Activated naive CD4-positive, alpha-beta T cell treated with anti-CD3 and anti-CD28 coated beads for 36 hours (primary cell): Measurements from ENCODE around the gene UNCX. TPM values are rescaled to one million over a fixed set of nuclear protein-coding genes. Genes with fewer than 3 reads are reported as not detected.
"Not testable (repeated sequence)": the region's sequence is repeated elsewhere in the genome, so short reads cannot be mapped to it uniquely, and the experiment has no call there.

Experiments
- CTCF ChIA-PET: fragments of 350-600 bp; sonication (Branson Sonifier 250); formaldehyde crosslinking; loops from one replicate; lab custom pipeline; 2021; ENCODE audit warnings: antibody characterized with exemption; lab: Charles Lee
- DNase-seq: peaks from one replicate; pipeline ENCODE4 v3.0.0-alpha.2; 2020
- H3K27ac Mint-ChIP-seq: one replicate; pipeline ENCODE4 v1.8.0; 2021; ENCODE audit warnings: mild to moderate bottlenecking, mixed read lengths
- H3K27me3 Mint-ChIP-seq: one replicate; pipeline ENCODE4 v1.8.0; 2021; ENCODE audit warnings: low read depth, mixed read lengths
- H3K36me3 Mint-ChIP-seq: one replicate; pipeline ENCODE4 v1.8.0; 2021; ENCODE audit warnings: low read depth, mixed read lengths
- H3K4me1 Mint-ChIP-seq: one replicate; pipeline ENCODE4 v1.8.0; 2021; ENCODE audit warnings: low read depth, mixed read lengths
- H3K4me3 Mint-ChIP-seq: one replicate; pipeline ENCODE4 v1.8.0; 2021; ENCODE audit warnings: mild to moderate bottlenecking, moderate library complexity, mixed read lengths
- H3K9me3 Mint-ChIP-seq: one replicate; pipeline ENCODE4 v1.8.0; 2021; ENCODE audit warnings: mixed read lengths
- intact Hi-C: fragments of 100-400 bp; cut with micrococcal nuclease; formaldehyde crosslinking; loops from one replicate; pipeline ENCODE4 v1.15.1; 2023
- total RNA-seq, 2 experiments: library from RNA; stranded (reverse); gene quantifications; one replicate each; pipeline ENCODE4 v1.2.3, GENCODE V29; 2021

The UNCX gene
- total RNA-seq, 2 experiments from 2014 or later = not detected

DNA sequence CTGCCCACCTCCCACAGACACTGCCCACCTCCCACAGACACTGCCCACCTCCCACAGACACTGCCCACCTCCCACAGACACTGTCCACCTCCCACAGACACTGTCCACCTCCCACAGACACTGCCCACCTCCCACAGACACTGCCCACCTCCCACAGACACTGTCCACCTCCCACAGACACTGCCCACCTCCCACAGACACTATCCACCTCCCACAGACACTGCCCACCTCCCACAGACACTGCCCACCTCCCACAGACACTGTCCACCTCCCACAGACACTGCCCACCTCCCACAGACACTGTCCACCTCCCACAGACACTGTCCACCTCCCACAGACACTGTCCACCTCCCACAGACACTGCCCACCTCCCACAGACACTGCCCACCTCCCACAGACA is 39.5 kb downstream of the UNCX start:
- peaks cover 12% of the 10 kb centered on the region for H3K27me3 Mint-ChIP-seq
- CTCF ChIA-PET, H3K9me3 Mint-ChIP-seq, H3K36me3 Mint-ChIP-seq, H3K4me1 Mint-ChIP-seq, intact Hi-C loops, DNase-seq, H3K4me3 Mint-ChIP-seq, H3K27ac Mint-ChIP-seq: not testable (repeated sequence)

DNA sequence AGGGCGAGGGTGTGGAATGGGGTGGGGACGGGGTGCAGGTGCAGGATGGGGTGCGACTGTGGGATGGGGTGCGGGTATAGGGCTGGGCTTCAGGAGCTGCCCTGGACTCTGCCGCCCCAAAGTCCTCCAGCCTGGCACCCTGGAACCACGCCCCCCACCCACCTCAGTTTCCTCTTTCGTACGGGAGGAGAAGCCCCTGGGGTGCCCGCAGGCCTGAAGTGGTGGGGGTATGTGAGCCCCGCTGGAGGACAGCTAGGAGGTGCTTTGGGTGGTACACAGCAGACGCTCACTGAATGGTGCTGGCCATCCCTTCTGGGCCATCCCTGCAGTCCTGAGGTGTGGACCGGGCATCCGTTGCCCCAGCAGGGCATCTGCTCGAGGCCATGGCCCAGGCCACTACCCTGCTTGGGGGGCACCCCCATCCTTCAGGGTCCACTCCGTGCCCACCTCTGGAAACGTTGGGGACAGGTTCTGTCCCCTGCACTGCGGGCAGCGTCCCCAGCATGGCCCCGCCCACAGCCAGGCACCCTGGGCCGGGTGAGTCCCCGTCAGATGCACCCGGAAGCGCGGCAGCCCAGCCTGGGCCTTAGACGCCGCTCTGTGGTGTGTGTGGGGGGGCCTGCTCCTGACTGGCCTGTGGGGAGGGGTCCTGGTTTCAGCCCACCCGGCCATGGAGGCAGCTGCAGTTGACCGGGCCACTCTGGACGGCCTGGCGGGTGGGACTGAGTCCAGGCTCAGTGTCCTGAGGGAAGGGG is 41.6 kb downstream of the UNCX start:
- no peak overlapping the region for H3K4me3 Mint-ChIP-seq
- no peaks in the 10 kb centered on the region for H3K36me3 Mint-ChIP-seq
- peaks cover 13% of the 10 kb centered on the region for H3K27me3 Mint-ChIP-seq
- peaks cover 4% of the 10 kb centered on the region for H3K9me3 Mint-ChIP-seq
- no peaks in the 10 kb centered on the region for H3K4me1 Mint-ChIP-seq
- H3K27ac Mint-ChIP-seq = no peak overlapping the region
- intact Hi-C loops = no loop called here
- CTCF ChIA-PET = no interaction called here
- DNase-seq = no peak

DNA sequence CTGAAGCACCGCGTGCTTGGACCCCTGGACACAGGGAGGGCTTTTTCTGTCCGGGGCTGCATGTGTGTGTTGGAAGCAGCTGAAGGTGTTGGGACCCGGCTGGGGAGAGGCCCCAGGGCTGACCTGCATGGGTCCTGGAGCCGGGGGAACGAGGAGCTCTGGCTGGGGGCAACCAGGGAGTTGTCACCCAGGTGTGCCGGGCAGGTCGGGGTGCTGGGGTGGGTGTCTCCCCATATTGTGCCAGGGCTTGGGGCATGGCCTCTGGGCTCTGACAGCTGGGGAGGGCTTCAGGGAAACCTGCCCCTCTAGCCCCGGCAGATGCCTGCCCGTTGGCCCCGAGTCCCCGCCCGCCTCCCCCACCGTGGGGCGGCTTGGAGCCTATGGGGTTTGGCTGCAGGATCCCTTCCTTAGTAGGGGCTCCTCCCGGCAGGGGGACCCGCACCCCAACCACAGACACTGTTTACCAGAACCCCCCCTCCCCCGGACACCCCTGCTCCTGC is 42.3 kb downstream of the UNCX start:
- Mint-ChIP-seq H3K27me3 (peaks cover 13% of the 10 kb centered on the region), H3K27ac (no peak overlapping the region), H3K36me3 (no peaks in the 10 kb centered on the region), H3K4me3 (no peak overlapping the region), H3K9me3 (peaks cover 4% of the 10 kb centered on the region), H3K4me1 (no peaks in the 10 kb centered on the region)
- intact Hi-C loops = no loop called here
- CTCF ChIA-PET = no interaction called here
- DNase-seq = no peak

DNA sequence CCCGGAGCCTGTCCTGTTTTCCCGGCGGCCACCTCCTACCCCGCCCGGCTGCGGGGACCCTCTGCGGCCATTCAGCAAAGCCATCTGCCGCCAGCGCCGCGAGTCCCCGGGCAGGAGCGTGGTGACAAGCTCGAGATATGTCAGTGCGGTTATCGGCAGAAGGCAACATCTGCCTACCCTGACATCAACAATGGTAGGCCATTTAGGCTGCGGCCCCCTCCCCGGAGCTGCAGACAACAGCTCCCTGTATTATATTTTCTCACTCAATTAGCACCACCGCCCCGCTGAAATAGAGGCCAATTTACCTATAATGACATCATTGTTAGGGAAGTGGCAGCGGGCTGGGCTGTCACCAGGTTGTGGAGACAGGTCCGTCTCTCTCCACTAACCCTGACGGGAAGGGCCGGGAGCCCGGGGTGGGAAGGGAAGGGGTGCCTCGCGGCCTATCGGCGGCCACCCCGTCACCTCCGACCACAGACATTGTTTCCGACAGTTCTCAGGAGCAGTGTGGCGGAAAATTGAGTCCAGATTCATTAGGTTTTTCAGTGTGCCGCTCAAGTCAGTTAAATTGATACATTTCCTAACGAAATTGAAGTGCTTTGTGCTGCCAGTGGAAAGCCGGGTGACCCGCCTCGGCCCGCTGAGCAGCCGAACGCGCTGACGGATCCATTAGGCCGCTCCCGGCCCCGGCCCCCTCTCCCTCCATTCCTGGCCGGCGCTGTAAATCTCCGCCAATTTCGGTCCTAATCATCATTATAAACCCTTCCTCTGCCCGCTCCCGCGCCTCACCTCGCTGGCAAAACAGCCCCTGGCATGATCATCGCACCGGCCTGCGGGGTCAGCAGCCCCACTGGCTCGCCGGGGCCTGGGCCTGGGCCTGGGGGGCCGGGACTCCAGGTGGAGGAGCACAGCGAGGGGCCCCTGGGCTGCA is 43.0 kb downstream of the UNCX start:
- CTCF ChIA-PET = no interaction called here
- intact Hi-C loops = no loop called here
- H3K4me3 Mint-ChIP-seq = no peak overlapping the region
- no peak for DNase-seq
- no peak overlapping the region for H3K27ac Mint-ChIP-seq
- H3K27me3 Mint-ChIP-seq = peaks cover 13% of the 10 kb centered on the region
- H3K36me3 Mint-ChIP-seq = no peaks in the 10 kb centered on the region
- H3K9me3 Mint-ChIP-seq = peaks cover 4% of the 10 kb centered on the region
- no peaks in the 10 kb centered on the region for H3K4me1 Mint-ChIP-seq

DNA sequence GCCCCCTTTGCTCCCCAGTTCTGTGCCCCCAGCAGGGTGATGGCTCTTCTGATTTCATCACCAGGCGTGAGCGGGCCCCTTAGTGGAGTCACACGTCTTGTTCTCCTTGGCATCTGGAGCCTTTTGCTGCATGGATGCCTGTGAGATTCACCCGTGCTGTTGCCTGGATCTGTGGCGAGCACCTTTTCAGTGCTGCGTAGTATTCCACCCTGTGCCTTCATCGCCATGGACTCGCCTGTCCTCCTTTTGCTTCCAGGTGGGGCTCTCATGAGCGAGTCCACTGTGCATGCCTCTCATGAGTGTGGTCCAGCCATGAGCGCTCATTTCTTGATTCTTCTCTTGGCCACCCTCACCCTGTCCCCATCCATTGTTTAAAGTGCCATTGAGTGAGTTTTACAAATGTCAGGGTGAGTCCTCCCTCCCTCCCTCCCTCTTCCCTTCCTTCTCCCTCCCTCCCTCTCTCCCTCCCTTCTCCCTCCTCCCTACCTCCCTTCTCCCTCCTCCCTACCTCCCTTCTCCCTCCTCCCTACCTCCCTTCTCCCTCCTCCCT is 44.0 kb downstream of the UNCX start:
- Mint-ChIP-seq H3K4me1 (no peaks in the 10 kb centered on the region), H3K27ac (no peak overlapping the region), H3K36me3 (no peaks in the 10 kb centered on the region), H3K4me3 (no peak overlapping the region), H3K27me3 (peaks cover 10% of the 10 kb centered on the region), H3K9me3 (peaks cover 4% of the 10 kb centered on the region)
- intact Hi-C loops = no loop called here
- DNase-seq = no peak
- CTCF ChIA-PET = no interaction called here

DNA sequence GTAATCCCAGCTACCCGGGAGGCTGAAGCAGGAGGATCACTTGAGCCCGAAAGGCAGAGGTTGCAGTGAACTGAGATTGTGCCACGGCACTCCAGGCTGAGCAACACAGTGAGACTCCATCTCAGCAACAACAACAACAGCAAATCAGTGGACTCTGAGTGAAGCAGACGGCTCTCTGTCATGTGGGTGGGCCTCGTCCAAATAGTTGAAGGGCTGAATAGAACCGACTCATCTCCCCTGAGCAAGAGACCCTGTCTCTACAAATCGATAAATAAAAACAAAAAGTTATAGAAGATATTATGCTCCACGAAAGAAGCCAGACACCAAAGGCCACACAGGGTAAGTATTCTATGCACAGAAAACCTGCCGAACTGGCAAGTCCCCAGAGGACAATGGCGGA is 45.9 kb downstream of the UNCX start:
- DNase-seq = no peak
- intact Hi-C loops = no loop called here
- Mint-ChIP-seq H3K4me1 (no peaks in the 10 kb centered on the region), H3K4me3 (no peak overlapping the region), H3K27me3 (peaks cover 10% of the 10 kb centered on the region), H3K27ac (no peak overlapping the region), H3K36me3 (no peaks in the 10 kb centered on the region), H3K9me3 (peaks cover 4% of the 10 kb centered on the region)
- CTCF ChIA-PET = no interaction called here

DNA sequence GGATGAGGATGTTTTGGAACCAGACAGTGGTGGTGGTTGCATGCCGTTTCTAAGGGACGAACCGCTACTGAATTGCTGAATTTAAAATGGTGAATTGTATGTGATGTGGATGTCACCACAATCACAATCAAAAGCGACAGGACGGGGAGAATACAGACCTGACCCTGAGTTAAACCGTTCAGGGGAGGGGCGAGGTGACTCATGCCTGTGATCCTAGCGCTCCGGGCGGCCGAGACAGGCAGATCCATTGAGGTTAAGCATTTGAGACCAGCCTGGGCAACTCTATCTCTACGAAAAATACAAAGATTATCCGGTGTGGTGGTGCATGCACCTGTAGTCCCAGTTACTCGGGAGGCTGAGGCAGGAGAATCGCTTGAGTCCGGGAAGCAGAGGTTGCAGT is 46.4 kb downstream of the UNCX start:
- Mint-ChIP-seq H3K4me3 (no peak overlapping the region), H3K4me1 (no peaks in the 10 kb centered on the region), H3K36me3 (no peaks in the 10 kb centered on the region), H3K27ac (no peak overlapping the region), H3K27me3 (peaks cover 10% of the 10 kb centered on the region), H3K9me3 (peaks cover 4% of the 10 kb centered on the region)
- no peak for DNase-seq
- CTCF ChIA-PET = no interaction called here
- intact Hi-C loops = no loop called here

DNA sequence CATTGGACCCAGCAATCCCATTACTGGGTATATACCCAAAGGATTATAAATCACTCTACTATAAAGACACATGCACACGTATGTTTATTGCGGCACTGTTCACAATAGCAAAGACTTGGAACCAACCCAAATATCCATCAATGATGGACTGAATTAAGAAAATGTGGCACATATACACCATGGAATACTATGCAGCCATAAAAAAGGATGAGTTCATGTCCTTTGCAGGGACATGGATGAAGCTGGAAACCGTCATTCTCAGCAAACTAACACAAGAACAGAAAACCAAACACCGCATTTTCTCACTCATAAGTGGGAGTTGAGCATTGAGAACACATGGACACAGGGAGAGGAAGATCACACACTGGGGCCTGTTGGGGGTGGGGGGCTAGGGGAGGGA is 47.2 kb downstream of the UNCX start:
- DNase-seq, H3K4me1 Mint-ChIP-seq, H3K27ac Mint-ChIP-seq, H3K4me3 Mint-ChIP-seq, intact Hi-C loops, H3K36me3 Mint-ChIP-seq, CTCF ChIA-PET, H3K9me3 Mint-ChIP-seq: not testable (repeated sequence)
- peaks cover 10% of the 10 kb centered on the region for H3K27me3 Mint-ChIP-seq

DNA sequence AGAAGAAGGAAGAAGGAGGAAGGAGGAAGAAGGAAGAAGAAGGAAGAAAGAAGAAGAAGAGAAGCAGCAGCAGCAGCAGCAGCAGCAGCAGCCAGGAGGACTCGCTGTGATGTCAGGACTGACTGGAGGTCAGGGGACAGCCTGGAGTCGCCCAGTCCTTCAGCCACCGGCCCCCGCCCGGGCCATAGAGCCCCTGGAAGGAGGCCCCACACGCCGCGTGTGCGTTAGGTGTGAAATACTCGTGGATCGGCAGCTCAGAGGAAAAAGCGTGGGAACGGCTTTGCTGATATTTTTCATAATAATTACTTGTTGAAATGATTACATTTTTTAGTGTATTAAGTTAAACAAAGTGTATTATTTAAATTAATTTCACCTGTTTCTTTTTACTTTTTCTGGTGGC is 48.4 kb downstream of the UNCX start:
- no peak overlapping the region for H3K27ac Mint-ChIP-seq
- DNase-seq = no peak
- H3K4me1 Mint-ChIP-seq = no peaks in the 10 kb centered on the region
- peaks cover 4% of the 10 kb centered on the region for H3K9me3 Mint-ChIP-seq
- peaks cover 8% of the 10 kb centered on the region for H3K27me3 Mint-ChIP-seq
- no peak overlapping the region for H3K4me3 Mint-ChIP-seq
- no peaks in the 10 kb centered on the region for H3K36me3 Mint-ChIP-seq
- CTCF ChIA-PET = no interaction called here
- intact Hi-C loops = no loop called here

DNA sequence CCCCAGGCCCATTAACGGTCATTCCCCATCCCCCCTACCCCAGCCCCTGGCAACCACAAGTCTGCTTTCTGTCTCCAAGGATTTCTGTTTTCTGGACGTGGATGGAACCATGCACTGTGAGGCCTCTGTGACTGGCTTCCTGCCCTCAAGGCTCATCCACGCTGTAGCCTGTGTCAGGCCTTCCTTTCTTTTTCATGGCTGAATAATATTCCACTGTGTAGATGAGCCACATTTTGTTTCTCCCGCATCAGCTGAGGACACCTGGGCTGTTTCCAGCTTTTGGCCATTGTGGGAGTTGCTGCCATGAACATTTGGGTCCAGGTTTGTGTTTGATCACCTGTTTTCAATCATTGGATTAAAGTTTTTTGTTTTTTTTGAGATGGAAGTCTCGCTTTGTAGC is 50.0 kb downstream of the UNCX start:
- Mint-ChIP-seq H3K9me3 (peaks cover 4% of the 10 kb centered on the region), H3K27me3 (peaks cover 4% of the 10 kb centered on the region), H3K36me3 (no peaks in the 10 kb centered on the region), H3K27ac (no peak overlapping the region), H3K4me3 (no peak overlapping the region), H3K4me1 (no peaks in the 10 kb centered on the region)
- intact Hi-C loops = no loop called here
- DNase-seq = no peak
- CTCF ChIA-PET = no interaction called here

DNA sequence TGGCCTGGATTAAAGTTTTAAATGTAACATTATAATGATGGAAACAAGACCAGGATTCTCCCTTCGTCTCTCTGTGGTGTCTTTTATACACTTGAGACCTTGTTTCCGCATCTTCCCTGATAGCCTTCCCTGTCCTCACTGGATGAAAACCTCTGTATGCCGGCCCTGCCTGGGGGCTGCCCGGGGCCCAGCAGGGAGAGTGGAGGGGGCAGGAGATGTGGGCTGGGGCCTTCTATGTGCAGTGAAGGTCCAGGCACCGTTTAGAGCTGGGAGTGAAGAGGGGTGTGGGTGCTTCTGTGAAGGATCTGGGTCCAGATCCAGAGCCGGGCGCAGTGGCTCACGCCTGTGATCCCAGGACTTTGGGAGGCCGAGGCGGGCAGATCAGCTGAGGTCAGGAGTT is 50.7 kb downstream of the UNCX start:
- intact Hi-C loops = no loop called here
- H3K36me3 Mint-ChIP-seq = no peaks in the 10 kb centered on the region
- peaks cover 4% of the 10 kb centered on the region for H3K27me3 Mint-ChIP-seq
- H3K9me3 Mint-ChIP-seq = peaks cover 4% of the 10 kb centered on the region
- H3K4me3 Mint-ChIP-seq = no peak overlapping the region
- DNase-seq = no peak
- H3K4me1 Mint-ChIP-seq = no peaks in the 10 kb centered on the region
- H3K27ac Mint-ChIP-seq = no peak overlapping the region
- CTCF ChIA-PET = no interaction called here

DNA sequence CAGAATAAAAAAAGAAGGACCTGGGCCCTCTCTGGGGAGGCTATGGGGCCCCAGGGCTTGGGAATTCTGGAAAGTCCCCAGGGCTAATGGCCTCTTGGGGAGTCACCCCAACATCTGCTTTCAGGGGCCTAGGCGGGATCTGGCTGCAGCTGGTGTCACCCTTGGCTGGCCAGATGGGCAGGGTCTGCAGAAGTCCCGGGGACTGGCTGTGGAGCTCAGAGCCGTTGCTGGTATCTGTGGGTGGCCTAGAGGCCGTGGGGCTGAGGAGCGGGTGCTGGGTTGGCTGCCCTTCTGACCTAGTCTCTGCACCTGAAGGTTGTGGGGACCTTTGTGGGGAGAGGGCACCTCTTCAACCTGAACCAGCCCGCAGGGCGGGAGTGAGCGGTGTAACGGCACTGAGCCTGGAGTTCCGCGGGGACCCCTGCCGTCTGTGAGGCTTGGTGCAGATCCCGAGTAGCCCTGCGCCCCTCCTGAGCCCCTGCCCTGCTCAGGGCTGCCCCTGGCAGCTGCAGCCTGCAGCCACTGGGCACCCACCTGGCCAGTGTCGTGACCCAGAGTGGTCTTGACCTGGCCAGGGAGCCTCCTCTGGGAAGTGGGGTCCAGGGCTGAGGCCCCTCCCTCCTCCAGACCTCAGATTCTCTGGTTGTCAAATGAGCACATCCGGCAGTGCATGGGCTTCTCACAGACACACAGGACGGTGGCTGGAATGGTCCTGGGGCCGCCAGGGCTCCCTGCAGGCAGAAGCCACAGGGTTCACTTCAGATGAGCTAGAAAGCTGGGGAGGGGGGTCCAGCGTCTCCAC is 51.5 kb downstream of the UNCX start:
- CTCF ChIA-PET = no interaction called here

More for the DNA sequence above, 51.5 kb downstream of the UNCX start:
- no peaks in the 10 kb centered on the region for H3K4me1 Mint-ChIP-seq
- intact Hi-C loops = no loop called here
- DNase-seq = no peak
- H3K27ac Mint-ChIP-seq = no peak overlapping the region
- H3K36me3 Mint-ChIP-seq = no peaks in the 10 kb centered on the region
- no peak overlapping the region for H3K4me3 Mint-ChIP-seq
- H3K9me3 Mint-ChIP-seq = no peaks in the 10 kb centered on the region
- no peaks in the 10 kb centered on the region for H3K27me3 Mint-ChIP-seq
